Right renal cortex interstitium (tissue), 3 donors: ENCODE data around the gene TNS2. TPM values are rescaled to one million over a fixed set of nuclear protein-coding genes. Genes with fewer than 3 reads are reported as not detected.

Experiments used
- DNase-seq, 3 donors: peaks; one replicate each; pipeline ENCODE4 v3.0.0-alpha.2; 2013; ENCODE audit warnings: low read depth in 3 of 3, low spot score in 2 of 3
- polyA plus RNA-seq, 3 donors: library from polyadenylated mRNA; unstranded; fragments of 120-200 nt; gene quantifications; one replicate each; pipeline ENCODE4 v1.2.1, GENCODE V29; 2013; ENCODE audit not compliant: insufficient read length in 3 of 3

TNS2 gene
- polyA plus RNA-seq, 3 donors: 66.1 to 78.2 (median 76.8) TPM

DNA sequence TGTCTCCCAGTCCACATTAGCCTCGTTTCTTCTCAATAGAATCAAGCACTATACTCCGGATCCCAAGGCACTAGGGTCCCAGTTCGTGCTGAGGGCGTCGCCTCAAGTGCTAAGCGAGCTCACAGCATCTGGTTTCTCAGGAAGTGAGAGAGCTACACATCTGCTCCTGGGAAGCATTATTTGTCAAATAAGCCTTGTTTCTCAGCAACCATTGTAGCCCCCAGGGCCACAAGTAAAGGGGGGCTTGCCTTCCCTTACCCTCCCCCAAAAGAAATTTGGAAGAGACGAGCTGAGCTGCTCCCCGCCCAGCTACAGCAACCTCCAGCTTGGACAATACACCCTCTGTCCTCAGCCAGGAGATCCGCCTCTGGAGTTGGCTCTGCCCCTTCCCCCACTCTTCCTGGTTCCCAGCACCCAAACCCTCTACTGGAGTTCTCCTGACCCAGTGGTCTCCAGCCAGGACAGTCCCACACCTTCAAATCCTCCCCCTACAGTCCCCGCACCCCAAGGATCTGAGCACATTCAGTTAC, 5.7 kb upstream of the TNS2 start:
- DNase-seq: no peak

DNA sequence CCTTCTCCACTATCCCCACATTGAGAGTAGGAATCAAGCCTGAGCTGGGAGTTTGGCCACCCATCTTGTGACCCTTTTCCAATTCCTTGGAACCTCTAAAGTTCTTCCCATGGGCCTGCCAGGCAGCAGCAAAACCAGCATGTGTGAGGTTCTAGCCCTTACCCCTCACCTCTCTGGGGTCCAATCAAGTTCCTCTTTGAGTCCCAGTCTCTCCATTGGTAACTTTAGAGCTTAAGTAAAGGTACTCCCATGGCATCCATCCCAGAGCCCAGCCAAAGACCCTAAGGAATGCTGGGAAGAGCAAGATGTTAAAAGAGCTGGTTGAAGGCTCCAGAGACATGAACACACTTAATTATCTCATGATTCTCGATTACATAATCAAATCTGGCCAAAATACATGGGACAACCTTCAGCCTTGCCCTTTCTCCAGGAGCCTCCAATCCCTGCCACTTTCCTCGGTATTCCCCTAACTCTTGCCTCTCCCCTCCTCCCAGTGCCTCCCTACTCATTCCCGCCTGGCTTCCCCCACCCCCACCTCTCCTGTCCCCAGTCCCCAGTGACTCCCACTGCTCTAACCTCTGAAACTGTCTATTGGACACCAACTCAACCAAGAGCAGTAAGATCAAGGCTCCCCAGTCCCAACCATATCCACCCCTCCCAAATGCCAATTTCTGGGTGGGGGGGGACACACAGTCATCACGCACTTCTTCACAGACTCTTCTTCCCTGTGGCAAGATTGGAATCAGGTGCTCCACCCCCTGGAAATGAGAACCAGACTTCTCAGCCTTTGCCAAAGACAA, 4.8 kb upstream of the TNS2 start:
- no peak for DNase-seq

DNA sequence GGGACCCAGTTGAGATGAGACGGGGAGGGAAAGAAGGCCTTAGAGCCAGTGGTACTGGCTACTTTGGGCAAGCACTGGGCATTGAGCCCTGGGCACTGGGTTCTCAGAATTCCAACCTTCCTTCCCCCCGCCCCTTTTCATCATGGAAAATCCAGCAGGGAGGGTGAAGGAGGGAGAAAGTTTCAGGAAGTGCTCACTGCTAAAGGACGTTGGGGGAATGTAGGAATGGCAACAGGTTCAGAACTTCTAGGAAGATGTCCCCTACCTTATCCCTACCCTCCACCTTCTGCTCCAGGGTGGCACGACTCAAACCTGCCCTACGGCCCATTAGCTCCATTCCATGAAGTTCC, 4.2 kb upstream of the TNS2 start:
- no peak for DNase-seq

DNA sequence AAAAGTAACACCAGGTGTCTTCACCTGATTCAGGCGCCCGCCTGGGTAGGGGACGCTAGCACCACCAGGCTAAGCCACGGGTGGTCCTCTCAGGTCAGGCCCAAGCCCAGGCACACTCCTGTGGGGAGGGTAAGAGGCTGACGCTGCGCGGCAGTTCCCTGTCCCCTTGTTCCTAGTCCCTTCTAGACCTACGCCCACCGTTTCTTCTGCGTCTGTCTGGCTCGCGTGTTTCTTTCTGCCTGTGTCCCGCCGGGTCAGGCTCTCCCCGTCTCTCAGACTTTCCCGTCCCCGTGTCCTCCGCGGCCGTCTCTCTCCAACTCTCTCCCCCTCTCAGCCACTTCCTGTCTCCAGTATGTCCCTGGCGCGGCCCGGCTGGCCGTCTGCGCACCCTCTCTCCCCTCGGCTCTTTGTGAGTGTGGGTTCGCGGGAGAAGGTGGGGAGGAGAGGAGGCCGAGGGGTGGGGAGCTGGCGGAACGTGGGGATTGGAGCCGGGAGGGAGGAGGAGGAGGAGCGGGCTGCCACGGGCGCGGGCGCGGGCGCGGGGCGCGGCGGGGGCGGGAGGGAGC, 3.1 kb upstream of the TNS2 start:
- no peak for DNase-seq

DNA sequence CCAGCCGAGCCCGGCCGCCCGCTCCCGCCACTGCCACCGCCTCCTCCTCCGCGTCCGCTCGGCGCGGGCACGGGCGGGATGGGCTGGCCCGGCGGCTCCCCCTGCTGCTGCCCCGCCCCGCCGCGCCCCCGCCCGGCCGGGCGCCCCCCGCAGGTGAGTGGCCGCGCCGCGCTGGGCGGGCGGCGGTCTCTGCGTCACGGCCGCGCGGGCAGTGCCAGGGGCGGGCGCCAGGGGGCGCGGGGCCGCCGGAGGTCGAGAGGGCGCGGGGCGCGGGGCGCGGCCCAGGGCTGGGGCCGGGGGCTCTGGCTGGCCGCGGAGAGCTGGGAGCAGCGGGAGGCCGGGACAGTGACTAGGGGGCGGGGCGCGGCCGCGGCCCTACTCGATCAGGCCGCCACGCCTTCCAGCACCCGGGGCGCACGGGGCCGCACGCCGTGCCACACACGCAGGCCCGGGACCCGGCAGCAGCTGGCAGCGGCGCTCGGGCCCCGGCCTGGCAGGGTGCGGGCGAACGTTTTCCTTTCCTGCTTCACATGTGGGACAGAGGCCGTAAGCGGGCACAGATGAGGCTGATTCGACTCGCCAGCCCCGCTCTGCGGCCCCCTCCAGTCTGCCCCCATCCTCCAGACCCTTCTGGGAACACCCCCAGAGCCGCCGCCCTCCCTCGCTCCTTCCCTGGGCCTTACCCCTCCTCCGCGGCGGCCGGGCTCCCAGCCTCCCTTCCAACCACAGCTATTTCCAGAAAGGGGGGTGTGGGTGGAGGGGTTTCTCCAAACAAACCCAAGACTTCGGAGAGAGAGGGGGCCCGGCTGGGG, 2.4 kb upstream of the TNS2 start:
- DNase-seq: no peak

DNA sequence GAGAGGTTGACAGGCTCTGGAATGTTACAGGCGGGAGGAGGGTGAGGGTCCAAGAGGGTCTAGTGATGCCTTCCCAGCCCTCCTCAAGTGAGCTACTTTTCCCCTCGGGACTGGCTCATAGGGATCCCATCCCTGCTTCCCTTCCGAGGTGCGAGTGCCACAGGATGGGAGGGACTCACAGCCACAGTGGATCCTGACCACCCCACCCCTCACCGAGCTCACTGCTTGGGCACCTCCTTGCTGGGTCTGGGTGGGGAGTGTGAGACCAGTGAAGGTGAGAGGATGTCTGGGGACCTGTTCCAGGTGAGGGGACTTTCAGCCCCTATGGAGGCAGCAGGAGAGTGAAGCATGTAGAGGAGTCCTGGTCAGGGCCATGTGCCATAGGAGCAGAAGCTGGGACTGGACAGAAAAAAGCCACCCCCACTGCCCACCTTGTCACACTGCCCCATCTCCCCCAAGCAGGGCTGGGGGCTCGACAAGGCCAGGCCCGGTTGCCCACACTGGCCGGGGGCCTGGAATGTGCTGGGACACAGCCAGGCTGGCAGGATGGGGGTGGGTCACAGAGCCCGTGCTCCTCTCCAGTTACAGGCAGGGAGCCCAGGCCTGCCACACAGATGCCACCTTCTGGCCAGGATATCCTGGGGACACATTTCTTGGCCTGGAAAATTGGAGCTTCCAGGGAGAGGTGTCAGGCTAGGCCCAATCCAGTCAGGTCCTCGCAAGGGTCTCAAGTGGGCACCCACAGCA, 1.7 kb upstream of the TNS2 start:
- no peak for DNase-seq

DNA sequence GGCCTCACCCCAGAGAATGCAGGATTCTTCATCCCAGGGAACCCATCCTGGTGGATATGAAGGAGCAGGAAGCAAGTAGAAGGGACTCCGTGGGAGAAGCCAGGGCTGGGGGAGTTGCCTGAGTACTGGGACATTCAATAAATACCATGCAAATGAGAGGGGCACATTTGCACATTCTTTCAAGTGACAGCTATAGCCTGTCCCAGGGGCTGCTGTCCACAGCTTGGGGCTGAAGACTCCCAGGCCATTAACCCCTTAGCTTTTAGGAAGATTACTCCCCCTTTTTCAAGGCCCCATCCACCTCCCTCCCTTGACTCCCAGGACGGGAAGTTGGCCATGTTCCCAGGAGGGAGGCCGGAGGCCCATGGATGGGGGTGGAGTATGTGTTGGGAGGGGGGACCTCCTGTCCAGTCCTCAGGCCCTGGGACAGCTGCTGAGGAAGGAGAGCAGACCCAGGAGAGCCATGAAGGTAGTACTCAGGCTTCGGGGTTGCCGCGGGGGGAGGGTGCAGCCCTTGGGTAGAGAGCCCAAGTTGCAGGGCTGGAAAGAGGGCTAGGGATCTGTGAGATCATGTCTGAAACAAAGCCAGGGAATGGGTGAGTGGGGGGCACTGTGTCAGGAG, 974 bp upstream of the TNS2 start:
- DNase-seq: no peak

DNA sequence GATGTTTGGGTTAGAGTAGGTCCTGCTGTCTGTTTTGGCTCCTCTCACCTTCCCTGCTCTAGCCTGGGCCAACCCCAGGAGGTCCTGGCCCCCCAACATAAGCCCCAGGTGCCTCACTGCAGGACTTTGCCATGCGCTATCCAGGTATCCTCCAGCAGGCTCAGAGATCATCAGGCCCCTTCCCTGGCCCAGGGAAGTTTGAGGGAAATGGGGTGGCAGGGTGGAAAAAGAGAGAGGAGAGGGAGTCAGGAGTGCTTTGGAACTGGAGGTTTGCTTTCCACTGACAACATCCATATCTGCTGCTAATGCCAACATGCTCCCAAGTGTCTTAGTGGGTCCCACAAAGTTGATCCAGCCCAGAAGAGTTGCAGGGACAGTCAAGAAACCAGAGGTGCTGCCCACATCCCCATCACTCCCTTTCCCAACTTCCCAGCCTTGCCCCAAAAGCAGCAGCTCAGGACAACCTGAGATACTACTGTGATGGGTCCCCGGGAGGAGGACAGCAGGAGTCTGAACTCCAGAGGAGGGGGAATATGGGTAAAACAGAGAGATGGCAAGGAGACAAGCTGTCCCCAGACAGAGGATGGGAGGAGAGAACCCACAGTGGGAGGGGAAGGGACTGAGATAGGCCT, 677 bp downstream of the TNS2 start:
- DNase-seq: no peak

DNA sequence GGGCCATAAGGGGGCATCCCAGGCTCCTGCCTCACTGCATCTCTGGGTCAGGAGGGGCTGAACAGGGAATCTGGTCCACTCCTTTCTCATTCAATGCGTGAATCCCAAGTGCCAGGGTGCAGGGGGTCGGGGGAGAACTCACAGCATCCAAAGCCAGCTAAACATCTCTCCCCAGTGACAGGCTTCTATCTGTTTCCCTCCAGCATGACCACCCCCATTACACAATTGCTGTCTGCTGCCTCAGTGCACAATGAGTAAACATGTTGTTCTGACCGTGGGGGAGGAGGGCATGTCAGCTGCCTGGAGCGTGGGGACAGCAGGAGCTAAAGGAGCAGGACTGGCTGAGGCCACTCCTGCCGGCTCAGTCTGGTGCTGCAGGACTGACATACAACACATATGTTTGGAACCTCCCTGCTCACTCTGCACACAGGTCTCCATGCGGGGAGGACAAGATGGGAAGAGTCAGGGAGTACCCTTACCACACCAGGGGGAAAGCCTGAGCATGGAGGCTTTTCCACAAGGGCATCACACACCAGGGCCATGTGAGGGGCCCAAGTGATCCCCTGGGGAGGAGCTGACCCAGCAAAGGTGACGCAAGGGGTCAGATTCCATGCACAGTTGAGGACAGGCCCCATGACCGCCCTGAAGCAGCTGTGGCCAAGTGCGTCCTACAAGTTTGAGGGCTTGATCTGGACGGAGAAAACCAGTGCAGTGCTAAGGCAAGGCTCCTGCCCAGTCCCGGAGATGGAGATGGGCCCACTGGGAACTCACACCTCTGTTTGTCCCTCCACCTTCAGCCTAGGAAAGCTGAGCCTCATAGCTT, 1.4 kb downstream of the TNS2 start:
- DNase-seq: no peak

DNA sequence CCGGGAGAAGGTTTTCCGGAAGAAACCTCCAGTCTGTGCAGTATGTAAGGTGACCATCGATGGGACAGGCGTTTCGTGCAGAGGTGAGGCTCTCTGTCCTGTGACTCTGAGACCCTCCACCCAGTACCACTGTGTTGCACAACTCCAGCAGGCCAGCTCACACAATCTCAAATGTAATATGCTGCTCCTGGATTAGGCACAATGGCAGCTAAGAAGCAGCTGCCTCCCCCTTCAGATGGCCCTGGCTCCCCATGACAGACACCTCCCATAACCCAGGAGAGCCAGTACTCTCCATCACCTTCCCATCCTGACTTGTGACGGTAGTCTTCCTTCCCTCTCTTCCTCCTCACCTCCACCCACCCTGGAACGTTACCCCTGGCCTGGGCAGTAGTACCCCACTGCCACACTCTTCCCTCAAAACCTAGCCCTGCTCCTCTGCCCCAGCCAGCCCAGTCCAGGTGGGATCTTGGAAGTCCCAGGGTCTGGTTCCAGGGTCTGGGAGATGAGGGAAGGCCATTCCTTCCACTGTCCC, 2.1 kb downstream of the TNS2 start:
- no peak for DNase-seq

DNA sequence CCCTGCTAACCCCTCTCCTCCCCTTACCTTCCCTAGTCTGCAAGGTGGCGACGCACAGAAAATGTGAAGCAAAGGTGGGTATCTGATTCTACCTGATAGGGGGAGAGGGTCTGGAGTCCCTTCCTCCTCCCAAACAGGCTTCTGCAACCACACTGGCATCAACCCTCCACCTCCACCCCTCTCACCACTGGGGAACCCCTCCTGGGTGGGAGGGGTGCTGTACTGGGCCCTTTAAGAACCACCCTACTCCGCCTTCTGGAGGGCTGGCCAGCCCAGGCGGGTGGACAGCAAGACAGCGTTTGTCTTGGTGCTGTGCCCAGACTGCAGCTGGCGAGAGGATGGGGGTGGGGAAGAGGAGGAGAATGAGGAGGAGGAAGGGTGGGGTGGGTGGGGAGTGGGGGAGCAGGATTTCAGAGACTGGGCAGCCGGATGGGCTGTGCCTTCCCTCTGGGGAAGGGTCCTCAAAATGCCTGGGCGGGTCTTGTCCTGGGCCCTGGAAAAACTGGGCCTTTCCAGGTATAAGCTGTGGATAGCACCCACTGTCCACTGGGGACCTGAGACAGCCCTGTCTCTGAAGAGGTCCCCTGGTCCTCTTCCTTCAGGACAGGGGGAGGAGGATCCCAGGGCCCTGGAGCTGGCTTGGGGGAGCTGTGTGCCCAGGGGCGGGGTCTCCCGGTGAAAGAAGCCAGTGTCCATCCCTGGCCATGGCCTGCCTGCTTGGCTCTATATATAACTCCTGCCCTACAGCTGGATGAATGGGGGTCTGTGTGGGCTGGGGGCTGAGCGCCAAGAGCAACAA, 2.8 kb downstream of the TNS2 start:
- no peak for DNase-seq

DNA sequence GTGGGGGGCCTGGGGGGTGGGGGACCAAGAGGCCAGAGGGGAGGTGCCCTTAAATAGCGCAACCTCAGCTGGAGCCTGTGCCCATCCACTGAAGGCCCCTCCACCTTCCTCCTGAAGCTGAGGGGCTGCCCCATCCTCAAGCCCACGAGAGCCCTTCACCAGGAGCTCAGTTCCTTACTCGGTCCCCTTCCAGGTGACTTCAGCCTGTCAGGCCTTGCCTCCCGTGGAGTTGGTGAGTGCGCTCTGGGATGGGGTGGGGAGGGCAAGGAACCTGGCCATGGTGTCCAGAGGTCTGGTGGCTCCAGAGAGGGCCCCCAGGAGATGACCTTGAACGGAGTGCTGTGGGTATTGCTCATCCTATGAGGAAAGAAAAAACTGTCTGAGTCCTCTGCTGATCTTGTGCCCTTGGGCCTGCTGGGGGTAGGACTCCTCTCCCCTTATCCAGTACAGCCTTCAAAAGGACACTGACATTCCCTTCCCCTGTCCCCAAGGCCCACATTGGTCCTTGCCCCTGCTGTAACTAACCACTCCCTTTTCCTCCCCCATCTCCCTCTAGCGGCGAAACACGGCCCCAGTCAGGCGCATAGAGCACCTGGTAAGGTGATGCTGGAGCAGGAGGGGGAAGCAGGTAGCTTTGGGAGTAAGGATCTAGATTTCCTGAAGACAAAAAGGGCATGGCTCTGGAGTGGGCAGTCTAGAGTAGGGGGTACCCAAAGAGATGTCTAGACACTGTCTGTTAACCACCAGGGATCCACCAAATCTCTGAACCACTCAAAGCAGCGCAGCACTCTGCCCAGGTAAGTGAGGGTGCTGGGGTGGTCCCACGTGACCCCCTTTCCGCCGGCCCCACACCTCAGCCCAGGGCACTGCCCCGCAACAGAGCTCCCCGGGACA, 3.6 kb downstream of the TNS2 start:
- DNase-seq: no peak

DNA sequence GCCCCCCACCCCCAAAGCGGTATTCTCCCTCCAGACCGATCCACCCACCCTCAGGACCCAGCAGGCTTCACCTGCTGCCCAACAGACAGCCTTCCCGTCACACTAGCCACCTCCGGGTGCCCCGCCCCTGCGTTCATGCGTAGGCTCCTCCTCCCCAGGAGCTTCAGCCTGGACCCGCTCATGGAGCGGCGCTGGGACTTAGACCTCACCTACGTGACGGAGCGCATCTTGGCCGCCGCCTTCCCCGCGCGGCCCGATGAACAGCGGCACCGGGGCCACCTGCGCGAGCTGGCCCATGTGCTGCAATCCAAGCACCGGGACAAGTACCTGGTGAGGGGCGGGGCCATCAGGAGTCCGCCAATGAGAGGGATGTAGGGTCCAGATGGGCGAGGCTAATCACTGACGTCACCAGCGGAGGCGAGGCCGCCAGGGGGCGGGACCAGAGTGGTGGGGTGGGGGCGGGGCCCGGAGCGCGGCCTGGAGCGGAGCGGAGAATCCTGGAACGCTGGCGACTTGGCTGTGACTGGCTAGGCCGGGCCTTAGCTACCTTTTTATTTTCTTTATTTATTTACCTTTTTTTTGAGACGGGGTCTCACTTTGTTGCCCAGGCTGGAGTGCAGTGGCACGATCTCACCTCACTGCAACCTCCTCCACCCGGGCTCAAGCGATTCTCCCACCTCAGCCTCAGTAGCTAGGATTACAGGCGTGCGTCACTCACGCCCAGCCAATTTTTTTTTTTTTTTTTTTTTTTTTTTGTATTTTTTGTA, 4.4 kb downstream of the TNS2 start:
- peak in 1 of 3 donors; percentile 90 for DNase-seq

DNA sequence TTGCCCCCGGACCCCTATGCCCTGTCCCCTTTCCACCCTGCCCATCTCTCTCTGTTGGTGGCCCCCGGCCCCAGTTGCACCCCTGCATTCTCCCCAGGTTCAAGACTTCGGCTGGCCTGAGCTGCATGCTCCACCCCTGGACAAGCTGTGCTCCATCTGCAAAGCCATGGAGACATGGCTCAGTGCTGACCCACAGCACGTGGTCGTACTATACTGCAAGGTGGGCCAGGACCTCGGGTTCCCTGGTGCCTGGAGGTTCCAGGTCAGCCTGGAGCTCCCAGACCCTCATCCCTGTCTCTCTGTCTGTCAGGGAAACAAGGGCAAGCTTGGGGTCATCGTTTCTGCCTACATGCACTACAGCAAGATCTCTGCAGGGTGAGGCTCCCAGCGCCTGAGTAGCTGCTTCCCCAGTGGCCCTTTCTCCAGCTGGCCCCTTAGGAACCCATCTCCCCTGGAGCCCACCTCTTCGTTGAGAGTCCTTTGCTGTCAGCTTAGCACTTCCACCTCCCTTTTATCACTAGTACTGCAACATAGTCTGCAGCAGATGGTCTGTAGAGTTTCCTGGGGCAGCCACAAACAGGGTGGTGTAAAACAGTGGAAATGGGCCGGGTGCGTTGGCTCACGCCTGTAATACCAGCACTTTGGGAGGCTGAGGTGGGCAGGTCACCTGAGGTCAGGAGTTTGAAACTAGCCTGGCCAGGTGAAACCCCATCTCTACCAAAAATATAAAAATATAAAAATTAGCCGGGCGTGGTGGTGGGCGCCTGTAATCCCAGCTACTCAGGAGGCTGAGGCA, 5.8 kb downstream of the TNS2 start:
- no peak for DNase-seq

DNA sequence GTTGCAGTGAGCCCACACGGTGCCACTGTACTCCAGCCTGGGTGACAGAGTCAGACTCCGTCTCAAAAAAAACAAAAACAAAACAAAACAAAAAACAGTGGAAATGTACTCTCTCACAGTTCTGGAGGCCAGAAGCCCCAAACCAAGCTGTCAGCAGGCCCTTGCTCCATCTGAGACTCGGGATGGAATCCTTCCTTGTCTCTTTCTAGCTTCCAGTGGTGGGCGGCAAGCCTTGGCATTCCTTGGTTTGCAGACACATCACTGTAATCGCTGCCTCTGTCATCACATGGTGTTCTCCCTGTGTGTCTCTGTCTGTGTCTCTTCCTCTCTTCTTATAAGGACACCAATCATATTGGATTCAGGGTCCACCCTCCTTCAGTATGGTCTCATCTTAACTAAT, 6.4 kb downstream of the TNS2 start:
- no peak for DNase-seq

DNA sequence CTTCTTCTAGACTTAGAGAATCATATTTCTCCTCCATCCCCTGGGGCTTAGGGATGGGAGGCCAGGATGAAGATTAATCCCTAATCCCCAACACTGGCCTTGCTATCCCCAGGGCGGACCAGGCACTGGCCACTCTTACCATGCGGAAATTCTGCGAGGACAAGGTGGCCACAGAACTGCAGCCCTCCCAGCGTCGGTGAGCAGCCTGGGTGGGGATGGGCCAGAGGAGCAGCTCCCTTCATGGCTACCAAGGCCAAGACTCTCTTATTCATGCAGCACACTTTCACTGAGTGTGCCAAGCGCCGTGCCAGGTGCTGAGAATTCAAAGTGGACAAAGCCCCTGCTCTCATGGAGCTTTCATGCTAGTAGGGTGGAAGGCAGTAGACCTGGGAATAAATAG, 7.0 kb downstream of the TNS2 start:
- DNase-seq: no peak
